Measurements from ENCODE around the gene KRT28.

DNA sequence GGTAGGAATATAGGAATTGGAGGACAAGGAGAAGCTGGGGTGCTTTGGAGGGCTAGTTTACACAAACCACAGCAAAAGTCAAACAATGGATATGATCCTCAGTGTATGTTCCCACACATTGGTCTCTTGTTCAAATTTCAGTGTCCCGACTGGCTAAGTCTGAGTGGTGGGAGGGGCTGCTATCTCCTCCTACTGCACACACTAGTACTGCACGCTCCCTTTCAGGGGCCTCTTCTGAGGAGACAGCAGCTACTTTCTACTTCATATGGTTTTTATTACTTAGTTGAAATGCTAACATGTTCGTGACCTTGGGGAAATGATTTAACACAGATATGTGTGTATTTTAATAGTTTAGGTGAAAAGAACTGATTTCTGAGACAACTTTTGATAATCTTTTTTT, 41.5 kb upstream of the KRT28 start:
- TF ChIP-seq, protein P1, sequence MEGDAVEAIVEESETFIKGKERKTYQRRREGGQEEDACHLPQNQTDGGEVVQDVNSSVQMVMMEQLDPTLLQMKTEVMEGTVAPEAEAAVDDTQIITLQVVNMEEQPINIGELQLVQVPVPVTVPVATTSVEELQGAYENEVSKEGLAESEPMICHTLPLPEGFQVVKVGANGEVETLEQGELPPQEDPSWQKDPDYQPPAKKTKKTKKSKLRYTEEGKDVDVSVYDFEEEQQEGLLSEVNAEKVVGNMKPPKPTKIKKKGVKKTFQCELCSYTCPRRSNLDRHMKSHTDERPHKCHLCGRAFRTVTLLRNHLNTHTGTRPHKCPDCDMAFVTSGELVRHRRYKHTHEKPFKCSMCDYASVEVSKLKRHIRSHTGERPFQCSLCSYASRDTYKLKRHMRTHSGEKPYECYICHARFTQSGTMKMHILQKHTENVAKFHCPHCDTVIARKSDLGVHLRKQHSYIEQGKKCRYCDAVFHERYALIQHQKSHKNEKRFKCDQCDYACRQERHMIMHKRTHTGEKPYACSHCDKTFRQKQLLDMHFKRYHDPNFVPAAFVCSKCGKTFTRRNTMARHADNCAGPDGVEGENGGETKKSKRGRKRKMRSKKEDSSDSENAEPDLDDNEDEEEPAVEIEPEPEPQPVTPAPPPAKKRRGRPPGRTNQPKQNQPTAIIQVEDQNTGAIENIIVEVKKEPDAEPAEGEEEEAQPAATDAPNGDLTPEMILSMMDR (conservative IDR thresholded peaks at IDR 0.05 in 1 of 2, IDR thresholded peaks at IDR 0.05 in 1 of 2; ENCODE audit: low read depth in 1 of 2, low read length in 2 of 2) = no peak
- TF ChIP-seq EZH2 (IDR thresholded peaks at IDR 0.05; ENCODE audit: low read length, missing control alignments) = no peak

Data from fibroblast of lung (primary cell).